Ovary (tissue), 9 donors: Measurements from ENCODE around the gene SLC39A11. TPM values are rescaled to one million over a fixed set of nuclear protein-coding genes. Genes with fewer than 3 reads are reported as not detected.

Experiments used
- DNase-seq, 5 donors: peaks; one replicate each; pipeline ENCODE4 v3.0.0-alpha.2; 2019 to 2020
- H3K27ac ChIP-seq, 2 donors: fragments of 200-600 bp; one replicate each; pipeline versions ENCODE4 v1.5.1 to v1.8.0; 2019 to 2022
- H3K27me3 ChIP-seq: fragments of 200-600 bp; one replicate; pipeline ENCODE4 v1.8.0; 2022
- H3K36me3 ChIP-seq: fragments of 200-600 bp; sonication (generic); one replicate; pipeline ENCODE4 v1.5.1; 2019
- H3K4me1 ChIP-seq: one replicate; pipeline ENCODE4 v1.8.1; 2013; ENCODE audit warnings: mild to moderate bottlenecking, moderate library complexity; ENCODE audit not compliant: insufficient read depth
- H3K4me3 ChIP-seq: fragments of 200-600 bp; sonication (generic); one replicate; pipeline ENCODE4 v1.5.1; 2017
- H3K9me3 ChIP-seq, 2 donors: fragments of 200-600 bp in 1 of 2; sonication (generic) in 1 of 2; one replicate each; pipeline versions ENCODE4 v1.5.1 to v1.8.1; 2013 to 2019; ENCODE audit warnings: mild to moderate bottlenecking in 1 of 2, moderate library complexity in 1 of 2
- CTCF ChIP-seq, 3 donors: fragments of 450-650 bp in 2 of 3; fragments of 200-600 bp in 1 of 3; IDR thresholded peaks; one replicate each; pipeline versions ENCODE4 v1.5.1 to v1.8.0; 2016 to 2022; ENCODE audit warnings: antibody characterized with exemption in 3 of 3, mild to moderate bottlenecking in 1 of 3
- EP300 ChIP-seq: sonication (generic); formaldehyde crosslinking; IDR thresholded peaks from one replicate; pipeline ENCODE4 v1.6.1; 2017; ENCODE audit warnings: antibody characterized with exemption
- POLR2A ChIP-seq: fragments of 450-650 bp; IDR thresholded peaks from one replicate; pipeline ENCODE4 v1.6.1; 2017; ENCODE audit warnings: antibody characterized with exemption, mild to moderate bottlenecking, moderate library complexity
- WGBS, 3 donors: extraction: QIAGEN DNeasy Blood & Tissue Kit in 1 of 3; methylation state at CpG; one replicate each; pipeline versions ENCODE4 v1.1.5 to v1.1.7; 2013 to 2017; 5-methylcytosine and 5-hydroxymethylcytosine counted together
- intact Hi-C, 4 donors: fragments of 100-400 bp; cut with DNase I; formaldehyde crosslinking; loops; one replicate each; pipeline versions ENCODE4 v1.11.0 to v1.15.1; 2022 to 2023
- polyA plus RNA-seq, 2 donors: library from polyadenylated mRNA; stranded (reverse); fragments of 200-250 nt in 1 of 2; fragments of 350-450 nt in 1 of 2; fragmentation: Illumina TruSeq in 1 of 2; extraction: RNeasy Lipid Tissue Mini Kit (QIAGEN cat#74804) in 1 of 2; gene quantifications; one replicate each; pipeline ENCODE4 v1.2.3, GENCODE V29; 2013 to 2014
- total RNA-seq, 7 donors: library from RNA; depleted of rRNA in 2 of 7; stranded (reverse); fragments of >200 nt in 2 of 7; fragmentation: NEBNext Ultra II Directional in 3 of 7; extraction: Animal tissue kit (Norgen Biotek cat#: 25700) in 3 of 7; gene quantifications; one replicate each; pipeline versions ENCODE4 v1.1.0 to v1.2.4, GENCODE V29; 2016 to 2023
- donor health status: DM: no; HTN: no; CAD: no; lungs with moderate emphysema.
- donor health status: DM: no; HTN: no; CAD: no.
- donor health status: Bipolar disorder and iron deficiency.
- donor health status: DM: yes; HTN: yes; CAD: no.
- donor health status: DM: no; HTN: no; CAD: no.
- donor health status: DM: yes; HTN: yes; CAD: no.

The SLC39A11 gene
- total and polyA plus RNA-seq, 9 donors: 4.0 to 21.2 (median 10.1) TPM

GRCh38 chr17:72754513-72754912 lies 338.0 kb downstream of the SLC39A11 start:
- H3K4me3 ChIP-seq: no peak overlapping the region
- no peak overlapping the region for H3K27ac ChIP-seq
- H3K27me3 ChIP-seq: no peaks in the 10 kb centered on the region
- H3K36me3 ChIP-seq: no peaks in the 10 kb centered on the region
- no peaks in the 10 kb centered on the region for H3K4me1 ChIP-seq
- 81 to 85% (median 81%) methylated on average over 6 of the region's 6 CpGs for WGBS, 3 donors
- no peaks in the 10 kb centered on the region for H3K9me3 ChIP-seq
- TF ChIP-seq POLR2A (no peak), CTCF (IDR thresholded peaks at IDR 0.05) (no peak), EP300 (no peak)
- intact Hi-C loops: loop anchor here in 1 of 4 donors (10.0 kb wide), 1 partner anchor 60 kb away; no protein-coding TSS in a partner anchor
- no peak for DNase-seq

GRCh38 chr17:72751746-72752145 lies 340.7 kb downstream of the SLC39A11 start:
- 64 to 72% (median 64%) methylated on average over 5 of the region's 5 CpGs for WGBS, 3 donors
- Histone ChIP-seq H3K9me3 (no peaks in the 10 kb centered on the region), H3K4me1 (no peaks in the 10 kb centered on the region), H3K27ac (no peak overlapping the region), H3K4me3 (no peak overlapping the region), H3K27me3 (no peaks in the 10 kb centered on the region), H3K36me3 (no peaks in the 10 kb centered on the region)
- TF ChIP-seq CTCF (IDR thresholded peaks at IDR 0.05) (no peak), POLR2A (no peak), EP300 (no peak)
- DNase-seq: no peak
- intact Hi-C loops: loop anchor here in 1 of 4 donors (10.0 kb wide), 1 partner anchor 57 kb away; no protein-coding TSS in a partner anchor

- no peaks in the 10 kb centered on the region for H3K27me3 ChIP-seq
- intact Hi-C loops: no loop called here
- TF ChIP-seq EP300 (no peak), POLR2A (no peak), CTCF (IDR thresholded peaks at IDR 0.05) (no peak)
- no peaks in the 10 kb centered on the region for H3K4me1 ChIP-seq
- DNase-seq: no peak
- no peak overlapping the region for H3K27ac ChIP-seq
- no peaks in the 10 kb centered on the region for H3K9me3 ChIP-seq
- 69 to 87% (median 72%) methylated on average over 6 of the region's 6 CpGs for WGBS, 3 donors
- H3K4me3 ChIP-seq: no peak overlapping the region
- H3K36me3 ChIP-seq: no peaks in the 10 kb centered on the region
Measured at GRCh38 chr17:72749119-72749572, 343.3 kb downstream of the SLC39A11 start.

- no peak for DNase-seq
- Histone ChIP-seq H3K27me3 (no peaks in the 10 kb centered on the region), H3K4me3 (no peak overlapping the region), H3K36me3 (no peaks in the 10 kb centered on the region), H3K4me1 (no peaks in the 10 kb centered on the region), H3K9me3 (no peaks in the 10 kb centered on the region), H3K27ac (no peak overlapping the region)
- intact Hi-C loops: no loop called here
- TF ChIP-seq EP300: no peak
- TF ChIP-seq POLR2A: no peak
- TF ChIP-seq CTCF (IDR thresholded peaks at IDR 0.05): no peak
- WGBS, 3 donors: 92 to 97% (median 93%) methylated on average over 5 of the region's 5 CpGs
Measured at GRCh38 chr17:72747501-72747900, 345.0 kb downstream of the SLC39A11 start.
